Stimulated activated CD4-positive, alpha-beta T cell treated with anti-CD3 and anti-CD28 coated beads, Interleukin-2, amount 100 ng/mL, for 48 hours (primary cell): ENCODE data around the gene SMIM29.

ENCODE experiments used
- DNase-seq, 2 donors: peaks; one replicate each; pipeline ENCODE4 v3.0.0-alpha.2; 2020

The SMIM29 gene

GRCh38 chr6:34223956-34224940, 24.6 kb downstream of the SMIM29 start:
- peak; percentile 91 to 94 for DNase-seq

- no peak for DNase-seq
Measured at GRCh38 chr6:34223381-34223955, 25.3 kb downstream of the SMIM29 start.

- no peak for DNase-seq
Measured at GRCh38 chr6:34218691-34219090, 30.1 kb downstream of the SMIM29 start.

- no peak for DNase-seq
Measured at GRCh38 chr6:34213772-34214171, 35.0 kb downstream of the SMIM29 start.

DNA sequence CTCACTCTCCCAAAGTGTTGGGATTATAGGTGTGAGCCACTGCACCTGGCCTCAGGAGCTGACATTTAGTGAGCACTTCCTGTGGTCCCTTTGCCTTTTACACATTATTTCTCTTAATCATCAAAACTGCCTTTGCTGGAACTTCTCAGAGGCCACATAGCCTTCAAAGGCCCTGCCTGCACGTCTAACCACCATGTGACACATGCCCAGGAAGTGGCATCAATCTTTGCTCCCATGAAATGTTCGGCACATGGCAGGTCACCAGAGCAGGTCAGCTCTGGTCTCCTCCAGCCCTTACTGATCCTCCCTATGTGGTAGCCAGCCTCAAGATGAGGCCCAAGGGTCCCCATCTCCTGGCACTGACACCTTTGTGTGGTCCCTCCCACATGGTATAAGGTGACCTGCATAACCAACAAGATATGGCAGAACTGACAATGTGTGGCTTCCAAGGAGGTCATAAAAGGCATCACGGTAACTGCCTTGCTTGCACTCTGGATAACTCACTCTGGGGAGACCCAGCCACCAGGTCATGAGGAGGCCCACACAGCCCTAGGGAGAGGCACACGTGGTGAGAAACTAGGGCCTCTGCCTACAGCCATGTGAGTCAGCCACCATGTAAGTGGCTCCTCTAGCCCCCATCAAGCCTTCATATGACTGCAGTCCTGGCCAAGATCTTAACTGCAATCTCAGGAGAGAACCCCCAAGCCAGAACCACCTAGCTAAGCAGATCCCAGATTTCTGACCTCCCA, 40.9 kb downstream of the SMIM29 start:
- peak in 1 of 2 donors; percentile 20 for DNase-seq

DNA sequence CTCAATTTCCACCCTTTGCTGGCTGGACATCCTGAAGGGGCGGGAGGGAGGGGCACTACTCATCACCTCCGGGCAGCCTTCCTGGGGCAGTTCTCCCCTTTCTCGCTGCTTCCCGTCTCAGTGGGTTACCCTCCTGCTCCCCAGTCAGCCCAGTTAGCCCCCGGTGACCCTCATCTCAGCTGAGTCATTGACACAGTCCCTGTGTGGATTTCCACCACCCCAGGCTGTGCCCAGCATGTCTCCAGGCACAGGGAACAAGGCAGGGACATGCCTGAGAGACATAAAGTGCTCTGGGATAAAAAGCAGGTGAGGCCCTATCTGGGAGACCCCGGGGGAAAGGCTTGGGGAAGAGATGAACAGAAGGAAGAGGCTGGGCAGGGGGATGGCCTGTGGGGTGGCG, 42.1 kb downstream of the SMIM29 start:
- no peak for DNase-seq

DNA sequence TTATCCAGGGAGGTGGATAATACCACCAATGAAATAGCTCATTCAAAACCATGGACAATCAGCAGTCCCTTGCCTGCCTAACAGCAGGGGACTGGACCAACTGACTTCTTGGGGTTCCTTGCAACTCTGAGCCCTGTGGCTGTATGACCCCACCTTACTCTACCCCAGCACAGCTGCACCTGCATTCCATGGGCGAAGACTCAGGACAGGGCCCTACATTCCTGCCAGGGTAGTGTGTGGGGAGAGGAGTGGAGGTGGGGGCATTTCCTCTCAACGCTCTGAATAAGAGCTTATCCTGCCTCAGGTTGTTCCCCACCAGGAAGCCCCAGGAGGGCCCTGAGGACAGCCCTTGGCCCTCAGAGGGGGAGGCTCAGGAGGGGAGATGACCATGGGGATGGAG, 42.9 kb downstream of the SMIM29 start:
- DNase-seq = no peak

DNA sequence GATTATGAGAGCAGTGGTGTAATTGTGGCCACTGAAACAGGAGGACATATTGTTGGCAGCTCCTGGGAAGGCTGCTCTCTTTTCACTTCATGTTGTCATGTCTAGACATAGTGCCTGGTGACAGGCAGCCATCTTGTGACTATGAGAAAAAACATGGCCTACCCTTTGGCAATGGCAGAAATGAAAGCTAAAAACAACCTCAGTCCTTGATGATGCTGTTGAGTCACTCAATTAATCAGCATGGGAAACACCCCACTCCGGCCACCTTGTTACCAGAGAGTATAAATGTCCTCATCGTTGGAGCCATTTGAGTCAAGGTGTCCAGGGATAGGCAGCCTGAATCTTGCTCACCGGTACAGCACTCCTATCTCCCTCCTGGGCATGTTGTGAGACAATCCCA, 43.3 kb downstream of the SMIM29 start:
- no peak for DNase-seq

DNA sequence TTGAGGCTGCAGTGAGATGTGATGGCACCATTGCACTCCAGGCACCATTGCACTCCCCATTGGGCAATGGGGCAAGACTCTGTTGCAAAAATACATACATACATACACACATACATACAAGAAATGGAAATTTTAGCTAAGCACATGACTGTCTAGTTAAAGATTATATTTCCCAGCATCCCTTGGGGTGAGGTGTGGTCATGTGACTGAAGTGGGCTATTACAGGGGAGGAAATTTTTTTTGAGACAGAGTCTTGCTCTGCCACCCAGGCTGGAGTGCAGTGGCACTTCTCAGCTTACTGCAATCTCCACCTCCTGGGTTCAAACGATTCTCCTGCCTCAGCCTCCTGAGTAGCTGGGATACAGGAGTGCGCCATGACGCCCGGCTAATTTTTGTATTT, 44.1 kb downstream of the SMIM29 start:
- DNase-seq = no peak

DNA sequence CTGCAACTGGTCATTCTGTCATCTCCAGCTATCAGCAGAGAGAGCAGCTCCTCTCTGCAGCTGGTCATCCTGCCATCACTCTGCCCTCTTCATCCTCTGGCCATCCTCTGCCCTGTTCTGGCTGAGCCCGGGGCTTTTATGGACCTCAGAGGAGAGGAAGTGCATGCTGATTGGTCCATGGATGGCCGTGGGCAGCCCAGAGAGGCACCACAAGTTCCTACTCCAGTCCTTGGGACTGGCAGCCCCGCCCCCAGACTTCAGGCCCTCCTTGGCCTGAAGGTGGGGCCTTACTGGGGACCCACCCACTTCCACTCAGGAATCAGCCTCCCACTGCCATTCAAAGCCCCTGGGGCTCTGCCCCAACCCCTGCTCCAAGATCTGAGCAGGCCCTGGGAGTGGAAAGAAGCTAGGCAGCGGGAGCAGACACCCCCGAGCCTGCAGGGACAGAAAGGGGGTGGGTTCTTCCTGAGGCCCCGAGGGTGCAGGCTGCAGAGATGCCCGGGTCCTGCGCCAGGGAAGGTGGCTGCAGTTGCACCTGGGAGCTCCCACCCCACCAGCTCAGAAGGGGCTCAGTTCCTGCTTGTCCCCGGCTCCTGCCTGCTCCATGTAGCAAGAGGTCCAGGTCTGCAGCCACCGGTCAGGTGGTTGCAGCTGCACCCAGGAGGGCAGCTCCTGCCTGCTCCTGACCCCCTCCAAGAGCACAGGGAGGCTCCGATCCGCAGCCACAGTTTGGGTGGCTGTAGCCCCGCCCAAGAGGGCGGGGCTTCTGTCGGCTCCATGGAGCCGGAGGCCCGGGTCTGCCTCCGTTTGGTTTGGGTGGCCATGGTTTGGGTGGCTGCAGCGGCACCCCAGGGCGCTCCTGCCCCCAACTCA, 46.2 kb downstream of the SMIM29 start:
- DNase-seq = no peak

DNA sequence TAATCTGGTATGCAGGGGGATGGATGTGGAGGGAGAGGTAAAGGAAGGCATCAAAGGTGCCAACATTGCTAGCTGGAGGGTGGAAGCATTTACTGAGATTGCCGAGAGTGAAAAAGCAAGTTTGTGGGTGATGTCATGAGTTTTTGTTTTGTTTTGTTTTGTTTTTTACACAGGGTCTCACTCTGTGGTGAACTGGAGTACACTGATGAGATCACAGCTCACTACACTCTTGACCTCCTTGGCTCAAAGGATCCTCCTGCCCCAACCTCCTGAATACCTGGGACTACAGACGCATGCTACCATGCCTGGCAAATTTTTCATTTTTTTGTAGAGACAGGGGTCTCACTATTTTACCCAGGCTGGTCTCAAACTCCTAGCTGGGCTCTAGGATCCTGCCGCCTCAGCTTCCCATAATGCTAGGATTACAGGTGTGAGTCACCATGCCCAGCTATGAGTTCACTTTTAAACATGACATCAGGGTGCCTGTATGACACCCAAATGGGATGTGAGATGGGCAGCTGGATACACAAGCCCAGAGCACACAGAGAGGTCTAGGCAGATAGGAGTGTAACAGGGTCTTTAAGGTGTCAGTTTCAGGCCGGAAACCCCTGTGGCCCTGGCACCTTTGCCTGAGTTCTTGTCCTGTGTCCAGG, 47.2 kb downstream of the SMIM29 start:
- no peak for DNase-seq

GRCh38 chr6:34200340-34200971, 48.4 kb downstream of the SMIM29 start:
- DNase-seq = no peak

- DNase-seq = no peak
Measured at GRCh38 chr6:34196833-34197195, 52.0 kb downstream of the SMIM29 start.
